HG03442 (cell line): ENCODE measurements around the gene TARBP1.
"Not testable (repeated sequence)": the region's sequence is repeated elsewhere in the genome, so short reads cannot be mapped to it uniquely, and the experiment has no call there.

Source experiments
- ATAC-seq: cut with Tn5 transposase; IDR thresholded peaks from one replicate; pipeline ENCODE4 v1.9.1; 2021; ENCODE audit warnings: mild to moderate bottlenecking, moderate library complexity; ENCODE audit not compliant: unreplicated experiment

The TARBP1 gene

DNA sequence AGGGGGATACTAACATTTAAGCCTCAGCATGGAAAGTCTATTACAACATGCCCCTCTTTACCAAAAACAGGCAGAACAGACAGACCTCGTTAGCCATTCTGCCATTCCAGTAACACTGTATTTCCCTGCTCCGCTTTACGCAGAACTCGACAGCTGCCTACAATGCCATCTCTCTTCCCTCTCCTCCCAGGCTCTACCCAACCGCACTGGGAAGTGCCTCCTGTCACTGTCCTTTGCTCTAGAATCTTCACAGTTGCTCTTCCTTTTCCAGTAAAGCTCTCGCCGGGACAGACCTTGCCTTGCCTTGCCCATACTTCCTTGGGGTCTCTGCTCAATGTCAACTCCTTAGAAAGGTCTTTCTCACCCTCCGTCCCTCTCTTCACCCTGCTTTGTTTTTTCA is 82.9 kb downstream of the TARBP1 start:
- ATAC-seq = no peak

DNA sequence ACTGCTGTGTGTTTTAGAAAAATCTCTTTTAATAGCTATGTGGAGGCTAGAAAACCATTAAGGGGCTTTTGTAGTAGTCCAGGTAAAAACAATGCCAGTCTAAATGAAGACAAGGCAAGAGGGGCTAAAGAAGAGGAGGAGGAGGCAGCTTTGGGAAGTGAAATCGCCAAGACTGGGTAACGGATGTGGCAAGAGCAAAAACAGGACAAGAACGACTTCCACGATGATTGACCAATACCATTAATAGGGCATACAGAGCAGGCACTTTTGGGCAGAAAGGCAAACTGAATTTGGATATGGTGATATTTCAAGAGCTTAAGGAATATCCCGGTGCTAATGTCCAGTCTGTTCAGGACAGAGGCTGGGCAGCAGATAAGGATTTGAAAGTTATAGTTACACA is 83.7 kb downstream of the TARBP1 start:
- ATAC-seq = no peak

GRCh38 chr1:234393190-234393589 is 85.8 kb downstream of the TARBP1 start:
- ATAC-seq = no peak

- no peak for ATAC-seq
These were observed 90.9 kb downstream of the TARBP1 start for GRCh38 chr1:234388094-234388493.

DNA sequence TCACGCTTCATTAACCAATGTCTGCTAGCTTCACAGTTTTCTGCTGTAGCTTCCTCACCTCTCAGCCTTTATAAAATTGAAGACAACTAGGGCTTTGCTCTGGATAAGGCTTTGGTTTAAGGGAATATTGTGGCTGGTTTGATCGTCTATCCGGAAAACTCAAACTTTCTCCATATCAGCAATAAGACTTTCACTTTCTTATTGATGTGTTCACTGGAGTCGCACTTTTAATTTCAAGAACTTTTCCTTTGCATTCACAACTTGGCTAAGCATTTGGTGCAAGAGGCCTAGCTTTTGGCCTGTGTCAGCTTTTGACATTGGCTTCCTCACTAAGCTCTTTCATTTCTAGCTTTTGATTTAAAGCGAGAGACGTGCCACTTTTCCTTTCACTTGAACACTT is 92.9 kb downstream of the TARBP1 start:
- no peak for ATAC-seq

GRCh38 chr1:234381699-234382555 is 97.1 kb downstream of the TARBP1 start:
- no peak for ATAC-seq

DNA sequence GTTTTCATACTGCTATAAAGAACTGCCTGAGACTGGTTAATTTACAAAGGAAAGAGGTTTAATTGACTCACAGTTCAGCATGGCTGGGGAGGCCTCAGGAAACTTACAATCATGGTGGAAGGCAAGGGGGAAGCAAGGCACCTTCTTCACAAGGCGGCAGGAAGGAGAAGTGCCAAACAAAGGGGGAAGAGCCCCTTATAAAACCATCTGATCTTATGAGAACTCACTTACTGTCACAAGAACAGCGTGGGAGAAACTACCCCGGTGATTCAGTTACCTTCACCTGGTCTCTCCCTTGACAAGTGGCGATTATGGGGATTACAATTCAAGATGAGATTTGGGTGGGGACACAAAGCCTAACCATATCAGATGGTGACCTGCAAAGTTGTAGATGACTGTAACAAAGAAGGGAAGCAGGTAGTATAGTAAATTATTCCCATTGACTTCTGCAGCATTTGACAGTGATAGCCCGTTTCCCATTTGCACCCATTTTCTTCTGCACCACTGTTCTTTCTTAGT is 99.3 kb downstream of the TARBP1 start:
- not testable (repeated sequence) for ATAC-seq

DNA sequence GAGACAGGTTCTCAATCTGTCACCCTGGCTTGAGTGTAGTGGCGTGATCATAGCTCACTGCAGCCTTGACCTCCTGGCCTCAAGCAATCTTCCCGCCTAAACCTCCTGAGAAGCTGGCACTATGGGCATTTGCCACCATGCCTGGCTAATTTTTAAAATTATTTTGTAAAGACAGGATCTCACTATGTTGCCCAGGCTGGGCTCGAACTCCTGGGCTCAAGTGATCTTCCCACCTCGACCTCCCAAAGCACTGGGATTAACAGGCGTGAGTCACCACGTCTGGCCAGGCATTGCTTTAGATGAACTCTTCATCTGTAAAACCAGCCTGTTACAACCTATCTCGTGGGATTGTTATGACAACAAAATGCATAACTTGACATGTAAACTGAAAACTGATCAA is 103.3 kb downstream of the TARBP1 start:
- no peak for ATAC-seq

GRCh38 chr1:234373959-234374254 is 105.1 kb downstream of the TARBP1 start:
- no peak for ATAC-seq

DNA sequence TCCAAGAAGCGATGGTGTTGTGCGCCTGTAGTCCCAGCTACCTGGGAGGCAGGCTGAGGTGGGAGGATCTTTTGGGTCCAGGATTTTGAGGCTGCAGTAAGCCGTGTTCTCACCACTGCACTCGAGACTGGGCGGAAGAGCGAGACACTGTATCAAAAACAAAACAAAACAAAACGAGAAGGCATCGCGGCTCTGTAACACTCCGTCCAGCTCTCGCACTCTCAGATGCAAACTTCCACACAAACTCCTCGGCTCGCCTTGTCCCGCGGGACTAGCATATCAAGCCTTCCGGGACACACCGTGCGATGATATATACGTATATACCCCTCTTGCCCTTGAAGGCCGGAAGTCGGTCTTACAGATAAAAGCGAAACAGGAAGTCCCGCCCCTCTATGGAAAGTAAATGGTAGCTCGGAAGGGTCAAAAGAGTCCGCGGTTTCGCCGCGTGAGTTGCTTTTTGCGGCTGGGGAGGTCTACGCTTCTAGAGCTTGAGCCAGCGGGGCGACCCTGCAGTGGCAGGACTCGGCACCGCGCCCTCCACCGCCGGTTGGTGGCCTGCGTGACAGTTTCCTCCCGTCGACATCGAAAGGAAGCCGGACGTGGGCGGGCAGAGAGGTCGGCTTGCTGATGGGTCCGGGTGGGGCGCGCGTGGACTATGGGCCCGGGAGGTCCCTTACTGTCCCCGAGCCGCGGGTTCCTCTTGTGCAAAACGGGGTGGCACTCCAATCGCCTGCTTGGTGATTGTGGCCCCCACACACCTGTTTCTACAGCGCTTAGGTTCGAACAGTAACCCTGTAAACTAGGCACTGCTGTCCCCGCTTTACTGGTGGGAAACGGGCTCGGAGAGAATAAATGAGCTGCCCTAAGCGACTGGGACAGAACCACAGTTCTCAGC is 105.7 kb downstream of the TARBP1 start, which contains the start of gene COA6:
Gene COA6, plus strand, starts transcription at position 393 of the 895 bp plus-strand sequence. Its CDS starts 11 bp downstream, at position 404.
- peak; percentile 92 for ATAC-seq

GRCh38 chr1:234372011-234372757 is 106.8 kb downstream of the TARBP1 start:
- no peak for ATAC-seq

DNA sequence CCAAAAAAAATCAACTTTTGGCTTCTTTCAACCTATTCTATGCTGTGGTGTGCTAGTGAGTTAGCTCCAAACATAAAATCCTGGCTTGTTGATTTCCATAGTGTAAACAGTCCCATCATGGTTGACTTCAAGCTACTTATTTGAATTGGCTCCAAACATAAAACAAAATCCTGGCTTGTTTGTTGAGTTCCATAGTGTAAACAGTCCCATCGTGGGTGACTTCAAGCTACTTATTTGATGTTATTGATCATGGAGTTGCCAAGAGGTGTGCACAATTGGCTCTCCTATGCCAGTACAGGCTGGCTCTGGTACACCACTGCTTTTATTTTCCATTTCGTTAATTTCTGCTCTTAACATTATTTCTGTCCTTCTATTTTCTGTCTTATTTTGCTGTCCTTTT is 107.6 kb downstream of the TARBP1 start:
- ATAC-seq = no peak

DNA sequence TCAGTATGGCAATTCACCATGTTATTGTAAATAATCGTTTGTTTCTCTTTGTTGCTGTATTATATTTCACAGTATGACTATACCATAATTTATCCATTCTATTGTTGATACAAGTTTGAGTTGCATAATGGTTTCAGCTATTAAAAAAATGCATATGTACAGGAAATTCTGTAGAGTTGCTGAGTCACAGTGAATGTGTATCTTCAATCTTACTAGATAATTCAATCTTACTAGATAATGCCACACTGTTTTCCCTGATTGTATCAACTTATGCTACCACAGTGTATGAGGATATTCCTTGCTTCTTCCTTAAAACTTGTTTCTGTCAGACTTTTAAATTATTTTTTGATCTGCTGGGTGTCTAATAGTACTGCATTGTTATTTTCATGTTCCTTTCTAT is 109.2 kb downstream of the TARBP1 start:
- no peak for ATAC-seq

DNA sequence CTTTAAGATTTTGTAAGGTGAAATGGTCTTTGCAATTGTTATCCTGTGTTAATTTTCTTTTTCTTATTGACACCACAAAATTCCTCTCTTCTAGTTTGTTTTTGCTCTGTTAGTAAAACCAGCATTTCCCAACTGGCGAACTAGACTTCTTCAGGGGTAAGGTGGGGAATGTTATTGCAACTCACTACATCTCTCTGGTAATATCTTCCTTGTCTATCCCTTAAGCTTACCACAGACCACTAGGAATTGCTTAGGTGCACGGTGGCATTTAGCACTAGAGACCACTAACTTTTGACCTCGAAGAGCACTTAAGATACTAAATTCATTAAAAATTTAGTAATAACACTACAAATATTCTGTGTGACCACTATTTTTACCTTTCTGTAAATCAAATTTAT is 109.9 kb downstream of the TARBP1 start:
- no peak for ATAC-seq

DNA sequence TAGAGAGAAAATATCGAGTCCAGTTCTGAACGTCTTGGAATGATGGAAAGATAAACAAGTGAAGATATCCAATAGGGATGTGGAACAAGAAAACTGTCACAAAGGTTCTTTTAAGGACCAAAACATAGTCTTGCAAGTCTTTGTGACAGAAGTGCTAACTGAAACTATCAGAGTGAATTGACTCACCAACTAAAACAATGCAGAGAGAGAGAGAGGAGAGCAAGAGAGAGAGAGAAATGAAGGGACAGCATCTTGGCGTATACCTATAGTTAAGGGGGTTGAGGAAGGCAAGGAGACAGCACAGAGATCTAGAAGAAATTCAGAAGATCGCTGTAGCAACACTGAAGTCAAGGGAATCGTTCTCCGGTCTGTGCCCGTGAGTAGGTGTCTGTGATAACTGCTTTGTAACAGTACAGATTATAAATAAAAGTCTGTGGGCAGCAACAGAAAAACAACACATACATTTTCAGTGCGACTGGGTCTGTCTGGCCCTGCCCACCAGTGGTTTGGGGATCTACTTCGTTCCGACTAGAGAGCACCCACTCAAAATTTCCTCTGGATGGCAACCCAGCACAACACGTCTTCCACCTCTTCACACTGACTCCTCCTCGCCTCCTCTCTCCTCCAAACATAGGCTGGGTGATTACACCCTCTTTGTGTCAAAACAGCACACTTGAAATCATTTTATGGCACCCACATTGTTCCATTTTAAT is 110.5 kb downstream of the TARBP1 start:
- ATAC-seq = no peak

- ATAC-seq = no peak
These were observed 116.4 kb downstream of the TARBP1 start for GRCh38 chr1:234362558-234362957.

DNA sequence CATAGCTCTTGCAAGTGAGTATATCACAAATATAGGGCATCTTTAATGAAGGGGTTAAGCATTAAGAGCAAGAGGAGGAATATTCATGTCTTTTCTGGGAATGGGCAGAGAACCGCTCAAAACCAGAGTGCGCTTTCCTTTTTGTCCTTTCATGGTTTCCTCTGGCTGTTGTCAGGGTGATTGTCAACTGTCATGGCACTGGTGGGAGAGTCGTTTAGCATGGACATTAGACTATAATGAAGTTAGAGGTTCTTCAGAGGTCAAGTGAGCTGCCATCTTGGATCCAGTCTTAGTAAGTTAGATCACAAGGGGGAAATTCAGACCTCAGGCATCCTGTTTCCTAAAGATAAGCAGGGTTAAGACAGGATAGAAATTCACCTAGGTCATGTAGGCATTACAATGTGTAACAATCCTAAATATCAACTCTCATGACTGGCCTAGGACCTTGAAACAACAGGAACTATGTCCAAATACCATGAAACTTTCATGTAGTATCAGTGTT is 117.8 kb downstream of the TARBP1 start:
- ATAC-seq = no peak

DNA sequence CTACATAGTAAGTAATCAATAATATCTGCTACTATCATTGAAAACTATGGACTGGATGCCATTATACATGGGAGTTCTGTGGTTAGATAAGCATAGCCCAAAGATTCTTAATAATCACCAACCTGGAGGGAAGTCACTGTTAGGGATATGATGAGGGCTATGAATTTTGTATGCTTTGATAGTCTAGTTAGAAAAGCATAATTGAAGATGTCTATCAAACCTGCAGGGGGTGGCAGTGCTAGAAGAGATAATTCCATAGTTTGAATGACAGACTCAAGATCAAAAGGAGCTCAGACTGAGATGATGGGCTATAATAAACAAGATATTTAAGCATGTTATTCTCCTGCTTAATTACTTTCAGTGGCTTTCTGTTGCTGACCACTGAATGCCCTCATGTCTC is 121.1 kb downstream of the TARBP1 start:
- ATAC-seq = no peak

DNA sequence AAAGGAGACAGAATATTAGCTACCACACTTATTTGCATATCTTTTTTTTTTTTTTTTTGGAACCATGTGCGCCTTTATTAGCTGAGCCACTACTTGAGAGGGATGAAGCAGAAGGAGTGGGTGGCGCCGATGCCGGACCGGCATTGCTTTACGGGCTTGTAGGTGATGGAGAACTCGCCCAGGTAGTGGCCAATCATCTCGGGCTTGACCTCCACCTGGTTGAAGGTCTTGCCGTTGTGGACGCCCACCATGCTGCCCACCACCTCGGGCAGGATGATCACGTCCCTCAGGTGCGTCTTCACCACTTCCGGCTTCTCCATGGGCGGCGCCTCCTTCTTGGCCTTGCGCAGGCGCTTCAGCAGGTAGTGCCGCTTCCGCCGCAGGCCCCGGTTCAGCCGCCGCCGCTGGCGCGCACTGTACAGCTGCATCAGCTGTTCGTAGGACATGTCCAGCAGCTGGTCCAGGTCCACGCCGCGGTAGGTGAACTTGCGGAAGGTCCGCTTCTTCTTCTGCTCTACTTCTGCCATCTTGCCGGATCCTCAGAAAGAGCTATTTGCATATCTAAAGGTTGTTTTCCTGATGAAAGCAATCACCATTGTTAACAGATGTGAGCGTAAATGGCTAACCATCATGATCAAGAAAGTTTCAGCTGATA is 122.2 kb downstream of the TARBP1 start:
- ATAC-seq = not testable (repeated sequence)
